Inferior parietal cortex (tissue), 1 donor: ENCODE measurements around the gene PPIL4.

Experiments used
- DNase-seq: peaks from one replicate; pipeline ENCODE4 v3.0.0-alpha.2; 2016; ENCODE audit errors: extremely low spot score

The PPIL4 gene

DNA sequence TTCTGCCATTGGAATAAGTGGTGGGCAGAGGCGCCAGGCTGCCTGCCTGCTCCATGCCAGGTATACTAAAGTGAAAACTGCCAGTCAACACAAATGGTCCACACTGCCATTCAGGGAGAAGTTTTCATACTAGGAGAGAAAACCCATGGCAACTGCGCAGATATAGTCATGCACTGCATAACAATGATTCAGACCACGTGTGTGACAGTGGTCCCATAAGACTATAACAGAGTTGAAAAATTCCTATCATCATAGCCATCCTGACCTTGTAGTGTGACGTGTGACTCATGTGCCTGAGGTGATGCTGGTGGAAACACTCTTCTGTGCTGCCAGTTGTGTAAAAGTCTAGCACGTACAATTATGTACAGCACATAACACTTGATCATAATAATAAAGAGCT, 86.1 kb downstream of the PPIL4 start:
- DNase-seq, result no peak

DNA sequence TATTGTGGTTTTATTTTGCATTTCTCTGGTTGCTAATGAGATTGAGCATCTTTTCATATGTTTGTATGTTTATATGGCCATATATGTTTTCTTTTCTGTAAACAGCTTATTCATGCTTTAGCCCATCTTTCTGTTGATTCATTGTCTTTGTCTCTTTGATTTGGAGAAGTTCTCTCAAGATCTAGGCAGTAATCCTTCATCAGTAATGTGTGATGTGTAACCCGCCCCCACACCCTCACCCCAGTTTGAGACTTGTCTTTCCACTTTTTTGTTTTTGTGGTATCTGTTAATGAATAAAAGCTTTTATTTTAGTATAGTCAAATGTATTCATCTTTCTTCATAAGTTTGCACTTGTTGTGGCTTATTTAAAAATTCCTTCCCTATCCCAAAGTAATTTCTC, 87.0 kb downstream of the PPIL4 start:
- no peak for DNase-seq

- no peak for DNase-seq
These were observed 87.6 kb downstream of the PPIL4 start for GRCh38 chr6:149458196-149458595.

GRCh38 chr6:149457316-149457884, 88.4 kb downstream of the PPIL4 start:
- no peak for DNase-seq

DNA sequence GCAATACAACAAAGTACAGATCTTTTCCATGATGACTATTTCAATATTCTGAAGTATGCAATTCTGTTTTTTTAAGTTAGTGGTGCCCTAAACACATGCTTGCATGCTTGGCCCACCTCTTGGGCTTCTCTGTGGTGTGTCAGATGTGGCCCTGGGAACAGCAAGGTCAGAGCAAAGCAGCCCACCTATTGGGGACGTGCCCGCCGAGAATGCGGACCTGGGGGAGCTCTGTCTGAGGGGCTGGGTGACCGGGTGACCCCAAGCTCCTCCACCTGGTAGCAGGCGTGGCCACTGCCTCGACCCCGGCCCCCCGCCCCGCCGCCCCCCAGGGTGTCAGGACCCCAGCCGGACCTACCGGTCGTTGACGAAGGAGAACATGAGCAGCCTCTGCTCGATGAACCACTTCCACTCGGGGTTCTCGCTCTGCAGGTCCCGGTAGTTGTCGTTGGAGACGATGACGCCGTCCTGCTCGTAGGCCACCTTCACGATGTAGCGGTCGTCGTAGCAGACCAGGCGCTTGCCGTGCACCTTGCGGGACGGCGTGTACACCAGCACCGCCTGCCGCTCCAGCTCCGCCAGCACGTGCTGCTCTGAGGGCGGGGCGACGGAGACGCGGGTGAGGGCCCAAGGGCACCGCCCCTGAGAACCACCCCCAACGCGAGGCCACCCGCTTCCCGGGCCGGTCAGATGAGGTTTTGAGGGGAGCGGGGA, 89.4 kb downstream of the PPIL4 start:
- DNase-seq, result no peak

DNA sequence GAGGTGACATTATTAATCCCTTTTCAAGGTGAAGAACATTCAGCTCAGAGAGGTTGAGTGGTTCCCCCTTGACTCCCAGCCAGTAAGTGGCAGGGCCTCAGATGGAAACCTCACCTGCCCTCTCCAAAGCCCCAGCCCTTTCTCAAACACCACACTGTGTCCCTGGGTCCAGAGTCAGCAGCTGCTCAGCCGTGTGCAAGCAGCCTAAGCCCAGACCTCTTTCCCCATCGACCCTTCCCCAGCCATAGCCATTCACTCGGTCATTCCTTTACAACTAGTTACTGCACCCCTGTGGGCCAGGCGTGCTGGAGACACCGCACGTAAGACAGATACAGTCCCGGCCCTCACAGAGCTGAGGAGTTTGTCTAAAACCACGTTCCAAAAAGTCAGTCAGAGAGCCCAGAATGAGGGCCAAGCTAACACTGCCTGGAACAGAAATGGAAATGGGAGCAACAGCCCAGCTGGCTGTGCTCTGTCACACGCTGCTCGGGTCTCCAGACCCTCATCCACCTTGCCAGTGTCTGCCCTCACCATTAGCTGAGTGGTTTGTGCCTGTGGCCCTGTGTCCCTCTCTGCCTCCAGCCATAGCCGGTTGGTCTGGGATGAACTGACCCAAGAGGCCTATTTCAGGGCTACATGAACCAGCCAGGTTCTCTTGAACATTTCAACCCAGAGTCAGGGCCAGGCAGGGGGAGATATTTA, 90.7 kb downstream of the PPIL4 start:
- no peak for DNase-seq
